NCI-H2107 treated with DMSO at 0.1 percent for 48 hours (cell line): ENCODE results near the gene MCF2L2.

Experiments
- DNase-seq: peaks from one replicate; lab custom pipeline; 2025; ENCODE audit not compliant: unreplicated experiment; lab: John Stamatoyannopoulos, UW

Gene MCF2L2

DNA sequence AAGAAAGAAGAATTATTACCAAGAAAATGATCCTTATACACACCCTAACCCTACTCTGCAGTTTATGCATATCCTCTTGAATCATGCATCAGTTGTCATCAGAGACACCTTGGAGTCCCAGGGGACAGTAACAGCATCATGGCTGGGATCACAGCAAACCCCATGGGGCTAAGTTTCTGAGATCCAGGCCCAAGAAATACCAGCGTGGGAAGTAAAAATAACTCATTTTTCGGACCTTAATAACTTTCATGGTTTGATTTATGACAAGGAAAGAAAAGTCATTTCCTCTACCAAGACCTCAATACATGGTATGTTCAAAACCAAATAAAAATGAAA, 214.2 kb downstream of the MCF2L2 start:
- peak; percentile 36 for DNase-seq

GRCh38 chr3:183213415-183214276, 214.8 kb downstream of the MCF2L2 start:
- no peak for DNase-seq

DNA sequence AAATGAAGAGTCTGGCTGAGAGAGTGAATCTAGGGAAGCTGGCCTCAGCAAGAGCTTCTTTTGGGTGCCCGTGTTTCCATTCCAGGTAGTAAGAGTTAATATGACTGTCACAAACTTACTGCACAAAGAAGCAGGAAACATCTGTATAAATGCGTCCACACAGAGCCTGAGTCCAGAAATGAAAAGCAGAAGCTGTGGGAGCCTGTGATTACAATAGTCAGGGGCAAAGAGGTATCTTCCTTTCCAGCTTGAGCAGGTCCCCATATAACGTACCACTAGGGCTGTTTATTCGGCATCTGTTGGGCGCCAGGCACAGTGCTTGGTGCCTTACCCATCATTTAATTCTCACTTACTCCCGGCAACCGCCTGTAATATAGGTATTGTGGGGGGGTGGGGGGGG, 215.9 kb downstream of the MCF2L2 start:
- DNase-seq = no peak

GRCh38 chr3:183212096-183212495, 216.3 kb downstream of the MCF2L2 start:
- DNase-seq = no peak

- no peak for DNase-seq
Measured at GRCh38 chr3:183211352-183211751, 217.1 kb downstream of the MCF2L2 start.

DNA sequence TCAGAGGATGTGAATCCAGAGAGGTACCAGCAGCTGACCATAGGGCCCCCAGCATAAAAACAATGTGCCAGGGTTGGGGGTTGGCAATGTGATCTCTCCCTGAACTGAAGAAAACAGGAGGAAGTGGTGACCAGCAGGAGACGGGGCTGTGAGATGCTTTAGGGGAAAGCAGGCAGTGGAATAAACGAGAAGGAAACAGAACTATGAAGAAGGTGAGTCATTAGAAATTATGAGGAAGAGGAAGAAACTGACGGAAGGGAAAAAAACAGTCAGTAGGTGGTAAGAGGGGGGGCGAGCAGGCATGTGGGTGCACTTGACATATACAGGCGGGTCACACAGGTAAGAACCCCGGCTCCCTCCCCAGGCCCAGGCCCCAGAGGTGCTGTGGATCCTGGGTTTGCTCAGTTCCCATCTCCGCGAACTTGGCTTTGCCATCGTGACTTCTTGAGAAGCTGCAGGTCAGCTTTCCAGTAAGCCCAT, 217.5 kb downstream of the MCF2L2 start:
- no peak for DNase-seq

DNA sequence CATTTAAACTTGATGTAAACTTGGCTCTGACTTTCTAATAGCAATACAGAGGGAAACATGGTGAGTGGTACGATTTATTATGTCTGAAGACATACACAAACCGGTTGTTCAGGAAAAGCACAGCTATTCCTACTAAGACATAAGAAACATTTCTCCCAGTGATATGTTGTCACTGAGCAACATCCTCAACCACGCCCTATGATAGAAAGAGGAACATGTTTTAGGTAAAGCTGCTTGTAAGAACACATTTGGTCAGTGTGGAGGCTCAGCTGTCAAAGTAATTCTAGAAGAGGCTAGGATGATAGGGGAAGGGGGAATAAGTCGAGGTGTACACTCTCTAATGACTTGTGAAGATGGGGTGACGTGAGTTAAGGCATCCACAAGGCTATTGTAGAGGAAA, 218.1 kb downstream of the MCF2L2 start:
- DNase-seq = no peak

DNA sequence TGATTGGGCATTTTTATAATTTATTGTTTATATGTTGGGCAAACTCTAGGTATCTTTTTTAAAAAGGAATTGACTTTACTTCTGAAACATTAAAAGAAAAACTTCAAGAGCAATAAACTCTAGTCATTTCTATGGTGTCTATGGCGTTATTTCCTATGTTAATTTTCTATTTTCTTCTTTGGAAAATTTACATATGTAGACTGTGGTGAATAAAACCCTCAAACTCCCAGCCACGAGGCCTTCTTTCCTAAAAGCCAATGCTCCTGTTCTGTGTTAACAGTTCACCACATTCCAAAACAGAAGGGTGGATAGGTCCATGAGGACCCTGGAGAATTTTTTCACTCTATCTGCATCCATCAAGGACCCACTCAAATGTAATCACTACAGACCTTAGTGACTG, 219.6 kb downstream of the MCF2L2 start:
- no peak for DNase-seq

- no peak for DNase-seq
Measured at GRCh38 chr3:183208260-183208659, 220.2 kb downstream of the MCF2L2 start.

GRCh38 chr3:183203670-183204069, 224.7 kb downstream of the MCF2L2 start:
- DNase-seq = no peak

DNA sequence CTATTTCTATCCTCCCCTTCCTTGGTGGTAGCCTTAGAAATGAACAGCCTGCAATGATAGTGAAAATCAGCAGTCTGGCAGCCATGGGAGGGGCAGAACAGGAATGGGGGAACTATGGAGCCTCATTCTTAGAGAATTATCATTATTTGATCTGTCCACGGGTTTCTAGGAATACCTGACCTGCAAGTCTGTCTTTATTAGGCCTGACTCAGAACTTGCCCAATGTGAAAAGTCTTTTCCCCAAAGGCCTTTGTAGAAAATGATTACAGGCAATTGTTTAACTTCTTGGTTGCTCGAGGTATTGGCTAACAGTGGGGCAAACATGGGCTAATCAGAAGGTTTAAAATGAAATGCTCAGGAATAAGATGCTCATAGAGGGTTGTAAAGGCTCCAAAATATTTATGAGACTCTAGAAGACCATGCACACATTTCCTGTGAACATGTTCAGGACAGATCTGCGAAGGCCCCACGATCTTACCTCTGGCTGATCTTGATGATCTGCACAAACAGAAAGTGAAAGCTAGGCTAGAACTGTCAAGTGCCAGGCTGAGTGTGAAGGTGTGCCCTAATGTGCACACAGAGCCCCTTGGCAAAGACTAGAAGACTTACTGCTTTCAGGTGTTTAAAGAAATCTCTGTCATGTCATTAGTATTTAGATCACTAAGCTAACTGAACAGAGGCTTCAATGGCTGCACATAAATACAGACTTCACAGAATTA, 226.3 kb downstream of the MCF2L2 start:
- no peak for DNase-seq

GRCh38 chr3:183198939-183199338, 229.5 kb downstream of the MCF2L2 start:
- DNase-seq = no peak

DNA sequence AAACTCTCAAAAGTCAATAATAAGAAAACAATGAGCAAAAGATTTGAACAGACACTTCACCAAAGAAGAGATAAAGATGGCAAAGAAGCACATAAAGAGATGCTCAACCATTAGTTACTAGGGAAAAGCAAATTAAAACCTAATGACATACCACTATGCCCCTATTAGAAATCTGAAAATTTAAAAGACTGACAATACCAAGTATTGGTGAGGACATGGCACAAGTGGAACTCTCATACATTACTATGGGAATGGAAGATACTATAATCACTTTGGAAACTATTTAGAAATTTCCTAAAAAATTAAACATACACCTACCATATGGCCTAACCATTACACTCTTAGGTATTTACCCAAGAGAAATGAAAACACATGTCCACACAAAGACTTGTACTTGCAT, 230.7 kb downstream of the MCF2L2 start:
- no peak for DNase-seq

GRCh38 chr3:183195266-183195665, 233.2 kb downstream of the MCF2L2 start:
- no peak for DNase-seq

- no peak for DNase-seq
Measured at GRCh38 chr3:183193762-183194689, 234.4 kb downstream of the MCF2L2 start.

- peak; percentile 60 for DNase-seq
Measured at GRCh38 chr3:183192650-183193300, 235.6 kb downstream of the MCF2L2 start.

DNA sequence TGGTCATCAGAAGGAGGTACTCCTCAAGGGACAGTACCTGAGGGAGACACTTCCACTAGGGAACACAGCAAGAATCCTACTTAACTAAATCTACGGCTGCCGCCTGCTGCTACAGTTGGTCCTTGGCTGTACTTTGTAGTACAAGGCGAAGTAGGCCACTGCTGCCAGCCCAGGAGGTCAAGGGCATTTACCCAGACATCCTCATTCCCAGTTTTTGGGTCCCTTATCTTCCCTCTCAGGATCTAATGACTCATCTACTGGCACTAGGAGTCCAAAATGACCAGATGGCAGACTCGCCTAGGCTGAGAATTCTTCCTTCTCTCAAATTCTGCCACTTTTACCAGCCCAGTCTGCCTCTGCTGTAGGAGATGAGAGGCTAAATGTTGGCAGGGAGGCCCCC, 238.8 kb downstream of the MCF2L2 start:
- DNase-seq = no peak

GRCh38 chr3:183188895-183189462, 239.4 kb downstream of the MCF2L2 start:
- no peak for DNase-seq

- peak; percentile 42 for DNase-seq
Measured at GRCh38 chr3:183185696-183186095, 242.7 kb downstream of the MCF2L2 start.
